Type B pancreatic cell (in vitro differentiated cells): ENCODE data around the gene LARP4B. TPM values are rescaled to one million over a fixed set of nuclear protein-coding genes. Genes with fewer than 3 reads are reported as not detected.

Source experiments
- DNase-seq: peaks from one replicate; pipeline ENCODE4 v3.0.0; 2021; ENCODE audit warnings: mixed read lengths; ENCODE audit not compliant: unreplicated experiment; ENCODE audit errors: extremely low spot score
- H3K27ac Mint-ChIP-seq: 2 replicates; pipeline ENCODE4 v1.8.0; 2021; ENCODE audit warnings: mild to moderate bottlenecking, mixed read lengths
- H3K27me3 Mint-ChIP-seq: 2 replicates; pipeline ENCODE4 v1.8.0; 2021; ENCODE audit warnings: mixed read lengths
- H3K36me3 Mint-ChIP-seq: 2 replicates; pipeline ENCODE4 v1.8.0; 2021; ENCODE audit warnings: mixed read lengths
- H3K4me1 Mint-ChIP-seq: one replicate; pipeline ENCODE4 v1.8.0; 2021; ENCODE audit warnings: mixed read lengths; ENCODE audit not compliant: unreplicated experiment
- H3K4me3 Mint-ChIP-seq: 2 replicates; pipeline ENCODE4 v1.8.0; 2021; ENCODE audit warnings: mild to moderate bottlenecking, mixed read lengths
- H3K9me3 Mint-ChIP-seq: 2 replicates; pipeline ENCODE4 v1.8.0; 2021; ENCODE audit warnings: mixed read lengths
- CTCF ChIP-seq: fragments of 200-600 bp; sonication (generic); conservative IDR thresholded peaks from 2 replicates; pipeline ENCODE4 v1.5.0; 2021; ENCODE audit warnings: antibody characterized with exemption, mild to moderate bottlenecking
- total RNA-seq: library from RNA; stranded (reverse); gene quantifications from 2 replicates; pipeline ENCODE4 v1.2.1, GENCODE V29; 2021; ENCODE audit warnings: low replicate concordance

LARP4B gene
- total RNA-seq, 1 donor from 2014 or later: 82.1 TPM

- H3K4me1 Mint-ChIP-seq: no peaks in the 10 kb centered on the region
Observed at GRCh38 chr10:778626-779330, 152.7 kb downstream of the LARP4B start.

GRCh38 chr10:777913-778479 lies 153.5 kb downstream of the LARP4B start:
- H3K9me3 Mint-ChIP-seq: no peaks in the 10 kb centered on the region
- no peak for DNase-seq
- H3K4me3 Mint-ChIP-seq: no peak overlapping the region
- no peak for TF ChIP-seq CTCF
- peaks cover 6% of the 10 kb centered on the region for H3K27me3 Mint-ChIP-seq
- no peaks in the 10 kb centered on the region for H3K36me3 Mint-ChIP-seq
- no peak overlapping the region for H3K27ac Mint-ChIP-seq
- H3K4me1 Mint-ChIP-seq: no peaks in the 10 kb centered on the region

More at GRCh38 chr10:778626-779330, 152.7 kb downstream of the LARP4B start:
- no peaks in the 10 kb centered on the region for H3K36me3 Mint-ChIP-seq
- no peaks in the 10 kb centered on the region for H3K9me3 Mint-ChIP-seq
- peak overlapping the region; percentile 36 for H3K27ac Mint-ChIP-seq
- no peak overlapping the region for H3K4me3 Mint-ChIP-seq
- no peak for DNase-seq
- H3K27me3 Mint-ChIP-seq: peaks cover 7% of the 10 kb centered on the region
- TF ChIP-seq CTCF: no peak

- no peak for DNase-seq
- H3K4me1 Mint-ChIP-seq: no peaks in the 10 kb centered on the region
- no peaks in the 10 kb centered on the region for H3K36me3 Mint-ChIP-seq
- no peak for TF ChIP-seq CTCF
- no peak overlapping the region for H3K4me3 Mint-ChIP-seq
- no peaks in the 10 kb centered on the region for H3K9me3 Mint-ChIP-seq
- no peak overlapping the region for H3K27ac Mint-ChIP-seq
- no peaks in the 10 kb centered on the region for H3K27me3 Mint-ChIP-seq
Observed at GRCh38 chr10:776772-777171, 154.7 kb downstream of the LARP4B start.

- no peak for TF ChIP-seq CTCF
- H3K27ac Mint-ChIP-seq: no peak overlapping the region
- H3K4me3 Mint-ChIP-seq: no peak overlapping the region
- no peaks in the 10 kb centered on the region for H3K9me3 Mint-ChIP-seq
- no peaks in the 10 kb centered on the region for H3K36me3 Mint-ChIP-seq
- H3K27me3 Mint-ChIP-seq: no peaks in the 10 kb centered on the region
- H3K4me1 Mint-ChIP-seq: no peaks in the 10 kb centered on the region
- no peak for DNase-seq
Observed at GRCh38 chr10:775245-776075, 156.0 kb downstream of the LARP4B start.

DNA sequence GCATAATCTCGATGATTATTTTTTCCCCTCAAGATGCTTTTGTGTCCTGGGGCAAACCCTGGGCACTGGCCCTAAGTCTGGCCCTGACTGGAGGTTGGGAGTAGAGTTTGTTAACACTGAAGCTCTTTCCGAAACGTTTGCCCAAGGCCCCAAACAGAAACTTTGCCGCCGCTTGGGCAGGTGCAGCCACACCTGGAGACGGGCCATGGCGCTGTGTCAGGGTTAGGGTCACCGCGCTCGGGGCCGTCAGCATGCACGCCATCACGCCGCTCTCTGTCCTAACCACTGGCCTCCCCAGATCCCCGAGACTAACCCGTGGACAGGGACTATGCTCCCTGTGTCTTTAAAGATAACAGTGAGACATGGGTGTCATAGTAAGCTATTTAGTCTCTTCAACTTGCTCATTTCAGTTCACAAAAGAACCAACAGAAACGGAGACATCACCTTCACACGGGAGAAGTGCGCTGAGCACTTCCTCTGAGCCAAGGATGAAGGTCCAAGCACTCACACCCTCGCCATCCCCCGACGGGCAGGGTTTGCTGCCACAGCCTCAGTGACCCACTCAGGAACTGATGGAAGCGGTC lies 156.8 kb downstream of the LARP4B start:
- no peak for TF ChIP-seq CTCF
- no peak for DNase-seq
- H3K4me1 Mint-ChIP-seq: no peaks in the 10 kb centered on the region
- no peaks in the 10 kb centered on the region for H3K36me3 Mint-ChIP-seq
- no peak overlapping the region for H3K4me3 Mint-ChIP-seq
- no peaks in the 10 kb centered on the region for H3K27me3 Mint-ChIP-seq
- H3K27ac Mint-ChIP-seq: no peak overlapping the region
- H3K9me3 Mint-ChIP-seq: no peaks in the 10 kb centered on the region
